ENCODE data around the gene PRAF2.

- TF ChIP-seq POLR2AphosphoS5 (IDR thresholded peaks at IDR 0.05; ENCODE audit: low read depth, low read length) (no peak), POLR2A (IDR thresholded peaks at IDR 0.05; ENCODE audit: low read depth, low read length) (no peak), TAF1 (IDR thresholded peaks at IDR 0.05; ENCODE audit: borderline replicate concordance, low read depth, low read length) (no peak)
These were observed 12.3 kb downstream of the PRAF2 start for GRCh38 chrX:49061490-49061889.
